Upper lobe of left lung (tissue), 4 donors: ENCODE data around the gene PEX7.

Experiments
- CTCF ChIP-seq, 6 experiments: fragments of 450-650 bp in 4 of 6; fragments of 200-600 bp in 2 of 6; sonication (generic) in 2 of 6; IDR thresholded peaks; one replicate each; pipeline ENCODE4 v1.5.1; 2016 to 2019; ENCODE audit warnings: antibody characterized with exemption in 6 of 6
- POLR2A ChIP-seq, 4 donors: fragments of 450-650 bp; IDR thresholded peaks; one replicate each; pipeline ENCODE4 v1.5.1; 2016 to 2017; ENCODE audit warnings: antibody characterized with exemption in 4 of 4, mild to moderate bottlenecking in 2 of 4
- POLR2AphosphoS5 ChIP-seq, 2 donors: sonication (generic); formaldehyde crosslinking; IDR thresholded peaks; one replicate each; pipeline ENCODE4 v1.5.1; 2017; ENCODE audit warnings: antibody characterized with exemption in 2 of 2

DNA sequence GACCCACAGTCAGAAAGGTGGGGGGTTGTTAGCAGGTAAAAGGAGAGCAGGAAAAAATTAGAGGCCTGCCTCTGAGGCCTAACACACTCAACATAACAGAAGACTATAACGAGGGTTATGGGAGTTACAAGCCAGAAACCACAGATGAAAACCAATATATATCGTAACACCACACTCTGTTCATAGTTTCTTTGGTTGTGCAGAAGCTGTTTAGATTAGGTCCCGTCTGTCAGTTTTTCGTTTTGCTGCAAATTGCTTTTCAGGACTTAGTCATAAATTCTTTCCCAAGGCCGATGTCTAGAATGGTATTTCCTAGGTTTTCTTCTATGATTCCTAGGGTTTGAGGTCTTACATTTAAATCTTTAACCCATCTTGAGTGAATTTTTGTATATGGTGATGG, 26.4 kb upstream of the PEX7 start:
- TF ChIP-seq CTCF (IDR thresholded peaks at IDR 0.05) (no peak), POLR2AphosphoS5 (IDR thresholded peaks at IDR 0.05) (no peak), POLR2A (IDR thresholded peaks at IDR 0.05) (no peak)
